Measurements from ENCODE around the gene SOX10. TPM values are rescaled to one million over a fixed set of nuclear protein-coding genes. Genes with fewer than 3 reads are reported as not detected.

The SOX10 gene
- total RNA-seq, 1 experiment from 2014 or later = 2.4 TPM

GRCh38 chr22:37968452-37969251, 15.7 kb downstream of the SOX10 start:
- no peak overlapping the region for H3K4ac ChIP-seq (ENCODE audit: low read depth, low read length)

More at GRCh38 chr22:37968452-37969251, 15.7 kb downstream of the SOX10 start:
- Histone ChIP-seq H3K14ac (ENCODE audit: insufficient read depth, low read length) (no peak overlapping the region; the same call in 1 of the 2 replicates), H2BK120ac (ENCODE audit: low read depth, low read length, poor library complexity, severe bottlenecking) (no peak overlapping the region), H4K20me1 (ENCODE audit: control insufficient read depth, insufficient read depth, insufficient read length) (peaks cover 3% of the 10 kb centered on the region), H3K79me1 (ENCODE audit: insufficient read depth, low read depth, low read length, poor library complexity, severe bottlenecking) (no peaks in the 10 kb centered on the region), H4K91ac (ENCODE audit: insufficient read length, low read depth, low read length) (no peak overlapping the region), H3K27me3 (ENCODE audit: insufficient read depth, low read length) (no peaks in the 10 kb centered on the region), H2BK15ac (ENCODE audit: low read depth, low read length) (no peak overlapping the region), H3K23me2 (ENCODE audit: insufficient read length, low read depth, low read length, poor library complexity, severe bottlenecking) (no peaks in the 10 kb centered on the region), H3K4me1 (ENCODE audit: insufficient read depth, low read length) (no peaks in the 10 kb centered on the region; the same call in 1 of the 2 replicates), H3K18ac (ENCODE audit: insufficient read length, low read depth, low read length) (no peak overlapping the region), H2BK20ac (ENCODE audit: low read depth, low read length, poor library complexity, severe bottlenecking) (no peak overlapping the region), H3K79me2 (ENCODE audit: insufficient read depth, low read length) (no peaks in the 10 kb centered on the region), H3K56ac (ENCODE audit: insufficient read length, low read depth, low read length) (no peak overlapping the region), H3K23ac (ENCODE audit: insufficient read length, low read depth, low read length) (no peak overlapping the region), H3K9me3 (ENCODE audit: control insufficient read depth, low read depth, low read length) (no peaks in the 10 kb centered on the region), H2BK12ac (ENCODE audit: insufficient read length, low read depth, low read length) (no peak overlapping the region), H2AFZ (ENCODE audit: low read length) (no peak overlapping the region), H2BK5ac (ENCODE audit: insufficient read length, low read length) (no peak overlapping the region), H3T11ph (ENCODE audit: low read length) (no peak overlapping the region), H2AK5ac (ENCODE audit: insufficient read length, low read length) (no peak overlapping the region), H3K9ac (ENCODE audit: extremely low read depth, insufficient read length, low read length) (no peak overlapping the region), H3K27ac (ENCODE audit: insufficient read length, low read depth, low read length) (no peak overlapping the region), H3K4me2 (ENCODE audit: insufficient read depth, insufficient read length, low read length) (no peak overlapping the region), H4K5ac (ENCODE audit: insufficient read length, low read depth, low read length) (no peak overlapping the region), H4K8ac (replicated peaks; ENCODE audit: insufficient read length, low read depth, low read length) (no peak overlapping the region)
- no peak overlapping the region for H3K4me3 Mint-ChIP-seq
- WGBS (ENCODE audit: extremely low coverage, insufficient read length, low lambda C conversion rate) = no CpG with 5 or more reads among the region's 5 CpGs
- H3K27me3 Mint-ChIP-seq (ENCODE audit: low read depth) = no peaks in the 10 kb centered on the region; the same call in 1 of the 2 replicates
- 0 out of 5 replicates have a peak, but pooled peaks cover 0 to 3% of the 10 kb centered on the region in 2 experiments for H3K9me3 Mint-ChIP-seq
- no peak overlapping the region; a peak in 1 of 7 replicates for H3K27ac Mint-ChIP-seq
- peaks cover 18 to 49% (median 45%) of the 10 kb centered on the region in 3 experiments; a peak in 6 of 7 replicates for H3K36me3 Mint-ChIP-seq (ENCODE audit: insufficient read depth in 1 of 3, low read depth in 3 of 3)
- TF ChIP-seq CTCF (conservative IDR thresholded peaks at IDR 0.05) = no peak
- no peak for DNase-seq
- H3K4me1 Mint-ChIP-seq = peaks cover 36 to 46% of the 10 kb centered on the region in 2 experiments

Data from H9 (cell line).